Stimulated activated CD8-positive, alpha-beta memory T cell treated with anti-CD3 and anti-CD28 coated beads, Interleukin-4, amount 100 ng/mL, for 48 hours (primary cell): Measurements from ENCODE around the gene SBNO1.
"Not testable (repeated sequence)": the region's sequence is repeated elsewhere in the genome, so short reads cannot be mapped to it uniquely, and the experiment has no call there.

Source experiments
- DNase-seq: peaks from one replicate; pipeline ENCODE4 v3.0.0-alpha.2; 2020

Gene SBNO1

DNA sequence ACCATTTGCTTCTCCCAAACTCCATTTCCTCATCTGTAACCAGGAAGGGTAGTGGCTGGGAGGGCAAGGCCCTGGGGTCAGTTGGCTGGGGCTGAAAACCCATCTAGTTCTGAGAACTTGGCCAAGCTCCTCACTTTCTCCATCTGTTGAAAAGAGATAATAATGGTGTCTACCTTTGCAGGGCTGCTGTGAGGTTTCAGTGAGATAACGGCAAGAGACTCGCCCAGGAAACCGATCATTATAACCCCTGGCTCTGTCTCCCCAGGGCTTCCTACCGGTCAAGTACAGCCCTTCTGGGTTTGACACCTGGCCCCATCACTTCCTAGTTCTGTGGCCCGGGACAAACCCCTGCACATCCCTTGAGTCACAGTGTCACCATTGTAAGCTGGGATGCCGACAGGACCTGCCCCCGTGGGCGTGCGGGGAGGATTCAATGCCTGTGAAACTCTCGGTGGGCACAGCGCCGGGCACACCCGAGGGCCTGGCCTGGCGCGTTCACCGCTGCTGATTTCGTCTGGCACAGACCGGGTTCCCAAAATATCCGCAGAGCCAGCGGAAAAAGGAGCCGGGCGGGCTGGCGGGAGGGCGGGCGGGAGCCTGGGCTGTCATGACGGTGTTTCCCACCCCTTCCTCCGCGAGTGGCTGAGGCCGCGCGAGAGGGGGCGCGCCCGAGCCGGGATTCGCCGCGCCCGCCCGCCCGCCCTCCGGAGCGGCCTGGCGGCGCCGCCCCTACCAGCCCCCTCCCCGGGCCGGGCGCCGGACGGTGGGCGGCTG lies 23.7 kb upstream of the SBNO1 start:
- DNase-seq: peak; percentile 81

DNA sequence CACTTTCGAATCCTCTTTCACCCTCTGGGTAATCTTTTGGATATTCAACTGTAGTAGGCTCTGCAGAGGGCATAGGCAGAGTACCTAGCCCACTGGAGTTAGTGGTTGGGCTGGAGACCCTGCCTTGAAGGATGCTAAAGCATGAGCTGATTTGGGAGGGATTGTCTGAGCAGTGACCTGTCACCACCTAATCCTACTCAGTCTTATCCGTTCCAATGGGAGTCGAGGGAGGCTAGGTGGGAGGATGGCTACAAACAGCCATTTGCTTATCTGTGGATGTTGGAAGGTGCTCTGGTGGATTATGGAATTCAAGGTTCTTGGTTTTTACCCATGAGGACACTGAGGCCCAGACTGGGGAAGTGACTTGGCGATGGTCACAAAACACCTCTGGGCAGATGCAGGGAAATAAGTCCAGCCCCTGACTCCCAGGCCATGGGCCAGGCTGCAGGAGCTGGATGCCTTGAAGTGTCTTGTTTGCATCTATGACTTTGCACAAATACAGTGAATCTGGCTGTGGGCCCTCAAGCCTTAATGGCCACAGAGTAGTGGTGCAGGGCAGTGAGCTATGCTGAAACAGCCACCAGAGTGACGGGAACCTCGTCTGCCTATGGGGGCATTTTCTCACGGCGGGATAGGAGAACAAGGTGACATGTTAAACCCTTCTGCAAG lies 23.0 kb upstream of the SBNO1 start:
- DNase-seq: peak; percentile 30

DNA sequence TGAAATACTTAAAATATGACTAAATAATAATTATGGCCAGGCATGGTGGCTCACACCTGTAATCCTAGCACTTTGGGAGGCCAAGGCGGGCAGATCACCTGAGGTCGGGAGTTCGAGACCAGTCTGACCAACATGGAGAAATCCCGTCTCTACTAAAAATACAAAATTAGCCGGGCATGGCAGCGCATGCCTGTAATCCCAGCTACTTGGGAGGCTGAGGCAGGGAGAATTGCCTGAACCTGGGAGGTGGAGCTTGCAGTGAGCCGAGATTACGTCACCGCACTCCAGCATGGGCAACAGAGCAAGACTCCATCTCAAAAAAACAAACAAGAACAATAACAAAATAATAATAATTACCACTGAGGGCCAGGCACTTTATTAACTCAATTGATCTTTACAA lies 20.9 kb upstream of the SBNO1 start:
- DNase-seq: not testable (repeated sequence)

DNA sequence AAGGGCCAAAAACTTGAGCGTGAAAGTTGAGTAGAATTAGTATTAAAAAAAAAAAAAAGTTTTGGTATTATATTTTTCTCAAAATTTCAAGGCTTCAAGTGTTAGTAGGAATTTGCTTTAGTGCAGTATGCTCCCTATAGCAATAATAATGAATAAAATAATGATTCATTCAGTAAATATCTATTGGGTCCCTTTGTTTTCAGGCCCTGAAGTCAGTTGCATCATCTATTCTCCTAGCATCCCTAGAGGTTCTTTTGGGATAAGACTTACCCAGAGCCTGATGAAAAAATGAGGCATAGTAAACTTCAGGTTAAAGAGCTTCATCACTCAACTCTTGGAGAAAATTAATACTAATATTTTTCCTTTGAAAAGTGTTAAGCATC lies 20.3 kb upstream of the SBNO1 start:
- no peak for DNase-seq

DNA sequence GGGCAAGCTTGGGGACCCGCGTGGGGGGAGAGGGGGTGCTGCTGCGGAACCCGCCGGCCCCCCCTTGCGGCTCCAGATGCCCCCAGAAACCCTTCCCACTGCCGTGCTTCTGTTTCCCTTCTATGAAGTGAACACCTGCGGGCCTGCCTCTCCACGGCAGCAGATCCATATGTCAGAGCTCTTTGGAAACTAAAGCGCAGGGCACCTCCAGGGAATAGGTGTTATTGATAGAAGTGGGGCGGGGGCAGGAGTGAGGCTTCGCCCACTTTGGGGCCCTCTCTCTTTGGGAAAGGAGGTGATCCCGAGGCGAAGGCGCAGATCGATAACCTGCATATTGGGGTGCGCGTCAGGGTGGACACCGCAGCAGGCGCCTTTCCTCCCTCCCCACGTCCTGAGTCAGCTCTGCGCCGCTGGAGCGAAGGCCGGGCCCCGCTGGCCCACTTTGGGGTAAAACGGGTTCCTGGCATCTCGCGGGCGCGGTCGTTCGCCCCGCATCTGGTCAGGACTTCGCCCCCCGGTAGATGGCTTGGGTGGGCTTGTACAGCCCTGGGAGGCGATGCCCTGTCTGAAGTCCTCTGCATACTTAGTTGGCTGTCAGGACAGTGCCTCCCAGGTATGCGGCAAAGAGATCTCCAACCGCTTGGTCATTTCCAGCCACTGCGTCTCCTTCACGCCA lies 19.8 kb upstream of the SBNO1 start:
- DNase-seq: peak; percentile 48

DNA sequence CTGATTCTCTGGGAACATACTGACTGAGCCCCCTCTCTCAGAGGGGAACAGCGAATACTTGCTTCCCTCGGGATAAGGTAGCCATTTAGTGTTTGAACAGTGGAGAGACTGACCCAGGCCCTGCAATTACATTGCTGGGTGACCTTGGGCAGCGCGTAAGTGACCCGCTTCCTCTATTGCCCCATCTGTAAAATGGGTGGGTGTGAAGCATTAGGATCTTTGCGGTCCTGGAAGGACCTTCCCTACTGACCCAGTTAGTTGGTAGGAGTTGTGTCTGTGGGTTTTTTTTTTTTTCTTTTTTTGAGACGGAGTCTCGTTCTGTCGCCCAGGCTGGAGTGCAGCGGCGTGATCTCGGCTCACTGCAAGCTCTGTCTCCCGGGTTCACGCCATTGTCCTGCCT lies 18.0 kb upstream of the SBNO1 start:
- DNase-seq: no peak

DNA sequence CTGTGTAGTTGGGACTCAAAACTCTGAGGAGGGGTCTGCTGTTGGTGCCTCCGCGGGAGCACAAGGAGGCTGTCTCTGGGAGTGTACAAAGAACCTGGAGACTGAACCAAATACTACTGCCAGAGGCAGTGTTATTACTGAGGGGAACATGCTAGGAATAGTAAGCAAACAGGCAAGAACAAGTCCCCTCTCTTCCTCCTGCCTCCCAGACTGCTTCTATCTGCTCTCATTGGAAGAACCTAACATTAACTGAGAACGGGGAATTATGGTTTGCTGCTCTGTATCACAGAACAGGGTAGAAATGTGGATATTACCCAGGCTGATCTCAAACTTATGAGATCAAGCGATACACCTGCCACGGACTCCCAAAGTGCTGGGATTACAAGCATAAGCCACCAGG lies 14.7 kb upstream of the SBNO1 start:
- DNase-seq: no peak

DNA sequence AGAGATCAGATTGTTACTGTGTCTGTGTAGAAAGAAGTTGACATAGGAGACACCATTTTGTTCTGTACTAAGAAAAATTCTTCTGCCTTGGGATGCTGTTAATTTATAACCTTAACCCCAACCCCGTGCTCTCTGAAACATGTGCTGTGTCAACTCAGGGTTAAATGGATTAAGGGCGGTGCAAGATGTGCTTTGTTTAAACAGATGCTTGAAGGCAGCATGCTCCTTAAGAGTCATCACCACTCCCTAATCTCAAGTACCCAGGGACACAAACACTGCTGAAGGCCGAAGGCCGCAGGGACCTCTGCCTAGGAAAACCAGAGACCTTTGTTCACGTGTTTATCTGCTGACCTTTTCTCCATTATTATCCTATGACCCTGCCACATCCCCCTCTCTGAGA lies 7.8 kb upstream of the SBNO1 start:
- DNase-seq: not testable (repeated sequence)

DNA sequence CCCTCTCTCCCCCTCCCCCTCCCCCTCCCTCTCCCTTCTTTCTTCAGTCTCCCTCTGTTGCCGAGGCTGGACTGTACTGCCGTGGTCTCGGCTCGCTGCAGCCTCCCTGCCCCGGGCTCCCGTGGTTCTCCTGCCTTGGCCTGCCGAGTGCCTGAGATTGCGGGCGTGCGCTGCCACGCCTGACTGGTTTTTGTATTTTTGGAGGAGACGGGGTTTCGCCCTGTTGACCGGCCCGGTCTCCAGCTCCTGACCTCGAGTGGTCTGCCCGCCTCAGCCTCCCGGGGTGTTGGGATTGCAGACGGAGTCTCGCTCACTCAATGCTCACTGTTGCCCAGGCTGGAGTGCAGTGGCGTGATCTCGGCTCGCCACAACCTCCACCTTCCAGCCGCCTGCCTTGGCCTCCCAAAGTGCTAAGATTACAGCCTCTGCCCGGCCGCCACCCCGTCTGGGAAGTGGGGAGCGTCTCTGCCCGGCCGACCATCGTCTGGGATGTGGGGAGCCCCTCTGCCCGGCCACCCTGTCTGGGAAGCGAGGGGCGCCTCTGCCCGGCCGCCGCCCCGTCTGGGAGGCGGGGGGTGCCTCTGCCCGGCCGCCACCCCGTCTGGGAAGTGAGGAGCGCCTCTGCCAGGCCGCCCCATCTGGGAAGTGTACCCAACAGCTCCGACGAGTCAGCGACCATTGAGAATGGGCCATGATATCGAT lies 7.2 kb upstream of the SBNO1 start:
- not testable (repeated sequence) for DNase-seq

DNA sequence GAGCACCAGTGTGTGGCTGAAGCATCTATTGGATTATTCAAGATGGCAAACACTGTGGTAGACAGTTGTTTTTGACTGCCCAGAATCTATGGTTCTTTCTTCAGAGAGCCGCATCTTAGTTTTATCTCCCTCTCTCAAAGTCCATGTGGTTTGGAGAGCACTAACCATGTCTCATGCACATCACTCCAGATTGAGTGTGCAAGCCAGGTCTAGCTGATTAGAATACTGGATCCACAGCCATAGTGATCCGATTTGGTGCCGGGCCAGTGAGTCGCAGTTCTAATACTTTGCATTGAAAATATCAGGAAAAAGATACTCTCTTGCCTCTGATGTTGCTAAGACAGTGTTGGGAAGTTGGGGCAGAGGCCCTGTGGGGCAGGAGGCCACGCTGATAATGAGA lies 4.6 kb upstream of the SBNO1 start:
- DNase-seq: no peak

DNA sequence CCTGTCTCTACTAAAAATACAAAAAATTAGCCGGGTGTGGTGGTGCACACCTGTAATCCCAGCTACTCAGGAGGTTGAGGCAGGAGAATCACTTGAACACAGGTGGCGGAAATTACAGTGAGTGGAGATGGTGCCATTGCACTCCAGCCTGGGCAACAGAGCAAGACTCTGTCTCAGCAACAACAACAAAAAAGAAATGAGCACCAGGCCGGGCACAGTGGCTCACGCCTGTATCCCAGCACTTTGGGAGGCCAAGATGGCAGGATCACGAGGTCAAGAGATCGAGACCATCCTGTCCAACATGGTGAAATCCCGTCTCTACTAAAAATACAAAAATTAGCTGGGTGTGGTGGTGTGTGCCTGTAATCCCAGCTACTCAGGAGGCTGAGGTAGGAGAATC lies 3.8 kb upstream of the SBNO1 start:
- DNase-seq: not testable (repeated sequence)

DNA sequence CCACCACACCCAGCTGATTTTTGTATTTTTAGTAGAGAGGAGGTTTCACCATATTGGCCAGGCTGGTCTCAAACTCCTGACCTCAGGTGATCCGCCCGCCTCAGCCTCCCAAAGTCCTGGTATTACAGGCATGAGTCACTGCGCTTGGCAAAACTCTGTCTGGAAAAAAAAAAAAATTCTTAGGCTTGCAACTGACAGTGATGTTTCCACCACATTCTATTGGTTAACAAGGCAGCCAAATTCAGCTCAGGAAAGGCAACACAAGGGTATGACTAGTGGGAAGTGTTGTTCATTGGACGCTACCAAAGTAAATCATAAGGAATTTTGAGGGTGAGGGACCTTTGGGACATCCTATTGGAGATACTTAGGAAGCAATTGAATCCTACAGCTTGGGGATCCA lies 2.9 kb upstream of the SBNO1 start:
- DNase-seq: no peak

DNA sequence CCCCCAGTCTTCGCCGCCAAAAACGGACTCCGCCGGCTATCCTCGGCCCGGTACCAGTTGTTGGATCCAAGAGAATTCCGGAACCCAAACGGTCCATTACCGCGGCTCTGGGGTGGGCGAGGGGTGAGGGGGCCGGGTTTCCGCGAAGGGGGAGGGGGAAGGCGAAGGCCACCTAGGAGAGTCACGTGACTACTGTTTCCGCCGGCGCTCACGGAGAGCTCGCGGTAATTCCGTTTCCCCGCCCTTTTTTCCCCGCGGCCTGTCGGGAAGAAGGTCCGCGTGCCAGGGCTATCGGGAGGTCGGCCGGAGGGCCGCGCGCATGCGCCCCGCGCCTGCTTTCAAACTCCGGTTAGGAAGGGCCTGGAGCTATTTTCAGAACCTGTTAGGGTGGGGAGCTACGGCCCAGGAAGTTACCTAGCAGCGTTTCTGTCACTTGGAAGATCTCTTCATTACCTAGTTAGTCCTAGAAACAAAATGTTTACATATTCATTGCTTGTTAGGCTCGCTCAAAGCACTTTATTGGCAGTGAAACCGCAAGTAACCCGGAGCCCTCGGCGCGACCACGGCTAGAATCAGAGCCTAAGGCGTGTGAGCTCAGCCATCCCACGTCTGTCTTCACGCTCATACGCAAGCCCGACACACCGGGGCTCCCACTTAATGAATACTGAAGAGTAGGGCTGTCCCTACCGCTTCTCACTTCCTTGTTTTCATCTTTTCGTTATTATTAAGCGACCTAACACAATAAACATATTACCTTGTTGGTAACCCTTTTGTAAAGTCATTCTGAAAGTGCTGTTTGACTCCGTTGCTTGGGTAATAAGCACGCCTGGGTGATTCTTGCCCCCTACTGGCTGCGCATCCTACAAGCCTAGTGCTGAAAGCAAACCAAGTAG lies 624 bp upstream of the SBNO1 start:
- DNase-seq: peak; percentile 97

DNA sequence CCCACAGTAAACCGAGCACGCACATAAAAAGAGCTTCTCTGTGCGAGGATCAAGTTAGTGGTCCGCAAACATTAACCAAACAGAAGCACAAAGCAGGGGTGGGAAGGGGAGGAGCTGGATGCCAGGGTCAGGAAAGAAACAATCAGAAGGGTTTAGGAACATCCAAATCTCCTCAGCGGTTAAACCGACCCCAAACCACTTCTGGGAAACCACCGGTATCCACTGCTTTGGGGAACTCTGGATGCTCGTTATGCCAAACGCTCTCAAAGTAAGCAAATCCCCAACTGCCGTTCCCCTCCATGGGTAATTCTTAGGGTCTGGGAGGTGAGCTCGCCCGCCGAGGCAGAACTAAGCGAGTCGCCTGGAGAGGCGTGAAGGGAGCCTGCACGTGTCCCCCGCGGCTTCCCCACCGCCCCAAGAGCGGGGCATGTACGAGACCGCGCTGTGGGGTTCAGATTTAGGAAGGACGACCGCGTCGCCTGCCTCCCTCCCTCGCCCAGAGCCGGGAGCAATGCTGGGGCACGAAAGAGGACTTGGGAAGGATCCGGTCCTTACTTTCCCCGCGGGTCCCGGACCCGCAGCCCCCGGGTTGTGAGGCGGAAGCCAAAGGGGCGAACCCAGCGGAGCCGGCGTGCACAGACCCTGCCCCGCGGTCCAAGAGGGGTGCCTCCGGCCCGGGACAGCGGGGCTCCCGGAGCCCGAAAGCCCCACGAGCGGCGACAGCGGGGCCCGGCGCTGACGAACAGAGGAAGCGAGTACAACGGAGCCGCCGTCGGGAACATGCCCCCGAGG lies 711 bp downstream of the SBNO1 start:
- peak; percentile 51 for DNase-seq

DNA sequence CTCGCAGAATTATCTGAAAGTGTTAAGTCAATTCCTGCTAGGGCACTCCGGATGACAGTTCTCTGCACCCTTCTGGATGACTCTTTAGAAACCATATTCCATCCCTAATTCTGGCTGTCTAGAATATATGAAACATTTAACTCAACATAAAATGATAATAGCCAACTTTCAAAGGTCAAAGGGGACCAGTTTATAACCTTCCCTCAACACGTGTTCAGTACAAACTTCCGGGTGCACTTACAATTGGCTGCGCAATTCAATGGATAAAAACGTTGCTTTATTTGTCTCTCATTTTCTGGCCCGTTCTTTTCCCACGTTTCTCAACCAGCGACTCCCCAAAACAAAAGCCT lies 1.3 kb downstream of the SBNO1 start:
- DNase-seq: no peak

DNA sequence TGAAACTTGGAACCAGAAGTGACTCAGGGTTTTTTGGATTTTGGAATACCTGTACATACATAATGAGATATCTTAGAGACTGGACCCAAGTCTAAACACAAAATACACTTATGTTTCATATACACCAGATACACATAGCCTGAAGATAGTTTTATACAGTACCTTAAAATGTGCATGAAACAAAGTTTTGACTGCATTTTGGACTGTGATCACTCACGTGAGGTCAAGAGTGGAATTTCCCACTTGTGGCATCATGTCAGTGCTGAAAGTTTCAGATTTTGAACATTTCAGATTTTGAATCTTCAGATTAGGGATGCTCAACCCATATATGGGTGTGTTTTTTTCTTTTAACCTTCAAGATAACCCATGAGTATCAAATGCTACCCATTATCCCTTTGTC lies 6.6 kb downstream of the SBNO1 start:
- DNase-seq: no peak

DNA sequence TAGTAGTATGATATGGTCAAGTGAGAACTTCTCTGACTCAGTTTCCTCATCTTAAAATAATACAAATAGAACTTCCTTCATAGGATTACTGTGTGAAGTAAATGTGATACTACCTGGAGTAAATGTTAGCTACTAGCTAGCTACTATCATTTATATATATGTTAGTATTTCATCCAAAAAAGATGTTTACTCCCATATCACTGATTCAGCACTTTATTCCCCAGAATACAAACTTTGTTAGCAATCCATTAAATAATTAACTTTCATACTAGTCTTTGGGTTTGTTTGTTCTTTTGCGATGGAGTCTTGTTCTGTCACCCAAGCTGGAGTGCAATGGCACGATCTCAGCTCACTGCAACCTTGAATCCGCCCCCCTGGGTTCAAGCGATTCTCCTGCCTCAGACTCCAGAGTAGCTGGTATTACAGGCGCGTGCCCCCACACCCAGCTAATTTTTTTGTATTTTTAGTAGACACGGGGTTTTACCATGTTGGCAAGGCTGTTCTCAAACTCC lies 8.4 kb downstream of the SBNO1 start:
- no peak for DNase-seq

DNA sequence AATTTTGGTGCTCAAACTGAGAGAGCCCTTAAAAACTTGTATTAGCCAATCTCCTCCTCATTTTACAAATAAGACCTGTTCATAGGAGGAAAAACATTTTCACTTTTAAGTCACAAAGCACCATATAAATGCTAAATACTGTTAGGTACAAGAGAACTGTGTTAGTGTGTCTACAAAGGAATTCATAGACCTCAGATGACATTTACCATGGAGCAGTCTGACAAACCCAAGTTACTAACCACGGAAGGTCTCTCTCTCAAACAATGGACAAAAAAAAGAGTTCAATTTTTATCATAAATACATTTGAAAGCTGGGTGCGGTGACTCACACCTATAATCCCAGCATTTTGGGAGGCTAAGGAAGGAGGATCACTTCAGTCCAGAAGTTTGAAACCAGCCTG lies 10.0 kb downstream of the SBNO1 start:
- DNase-seq: no peak

DNA sequence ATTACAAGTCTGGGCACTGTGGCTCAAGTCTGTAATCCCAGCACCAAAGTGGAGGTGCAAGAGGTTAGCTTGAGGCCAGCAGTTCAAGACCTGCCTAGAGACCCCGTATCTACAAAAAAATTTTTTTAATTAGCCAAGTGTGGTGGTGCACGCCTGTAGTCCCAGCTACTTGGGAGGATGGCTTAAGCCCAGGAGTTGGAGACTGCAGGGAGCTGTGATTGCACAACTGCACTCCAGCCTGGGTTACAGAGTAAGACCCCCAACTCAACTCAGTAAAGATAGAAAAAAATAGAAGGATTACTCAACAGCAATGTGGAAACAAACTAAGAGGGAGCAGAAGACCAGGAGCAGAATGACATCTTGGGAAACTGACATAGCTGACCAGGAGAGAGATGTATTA lies 13.3 kb downstream of the SBNO1 start:
- no peak for DNase-seq

DNA sequence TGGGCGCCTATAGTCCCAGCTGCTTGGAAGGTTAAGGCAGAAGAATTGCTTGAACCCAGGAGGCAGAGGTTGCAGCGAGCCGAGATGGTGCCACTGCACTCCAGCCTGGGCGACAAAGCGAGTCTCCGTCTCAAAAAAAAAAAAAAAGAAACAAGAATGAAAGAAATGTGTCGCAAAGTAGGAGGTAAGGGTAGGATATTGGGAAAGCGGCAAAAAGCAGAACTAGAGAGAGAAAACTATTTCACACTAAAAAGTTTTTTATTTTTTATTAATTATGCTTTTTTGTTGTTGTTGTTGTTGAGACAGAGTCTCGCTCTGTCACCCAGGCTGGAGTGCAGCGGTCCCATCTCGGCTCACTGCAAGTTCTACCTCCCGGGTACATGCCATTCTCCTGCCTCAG lies 17.7 kb downstream of the SBNO1 start:
- DNase-seq: no peak

DNA sequence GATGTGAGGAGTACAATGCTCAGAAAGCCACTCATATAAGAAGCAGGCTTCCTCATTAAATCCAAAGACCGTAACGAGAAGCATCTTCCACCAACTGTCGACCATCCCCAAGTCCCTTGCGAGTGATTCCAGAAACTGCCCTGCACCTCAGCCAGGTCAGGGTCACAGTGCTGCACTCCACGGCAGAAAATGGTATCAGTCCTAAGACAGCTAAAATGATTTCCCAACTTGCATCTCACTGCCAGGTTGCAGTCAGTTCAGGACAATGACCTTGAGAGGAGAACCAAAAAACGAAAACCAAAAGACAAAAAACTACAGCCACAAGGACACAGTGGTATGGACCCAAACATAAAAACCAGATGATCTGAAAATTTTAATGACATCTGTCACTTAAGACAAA lies 20.6 kb downstream of the SBNO1 start:
- no peak for DNase-seq

DNA sequence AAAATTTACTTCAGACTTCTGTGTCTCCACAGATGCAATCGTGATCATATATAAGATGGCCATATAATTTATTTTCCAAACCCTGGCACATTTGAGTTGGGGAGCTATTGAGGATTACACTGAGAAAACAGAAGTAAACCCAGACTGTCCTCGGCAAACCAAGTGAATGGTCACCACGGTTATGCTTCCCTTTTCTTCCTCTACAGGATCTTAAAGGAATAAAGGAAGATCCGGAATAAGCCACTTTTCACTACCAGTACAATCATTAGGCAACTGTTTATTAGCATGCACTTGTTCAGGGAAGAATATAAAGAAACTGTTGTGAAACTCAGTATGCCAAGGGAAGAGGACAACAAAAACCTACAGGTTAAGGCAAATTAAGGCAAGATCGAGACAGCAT lies 27.6 kb downstream of the SBNO1 start:
- DNase-seq: no peak
